Measurements from ENCODE around the gene SLC39A1. TPM values are rescaled to one million over a fixed set of nuclear protein-coding genes. Genes with fewer than 3 reads are reported as not detected.

The SLC39A1 gene
- total and polyA plus RNA-seq, 9 of the 15 experiments (the other 6 are each of a cell fraction or from before 2014, with no cell fraction given) = 9.9 to 81.1 (median 62.7) TPM

GRCh38 chr1:153946622-153947241, 16.6 kb downstream of the SLC39A1 start, which contains the start of gene DENND4B (continued):
- no peak for TF ChIP-seq NR2C2 (CRISPR knock-in tag; IDR thresholded peaks at IDR 0.05)
- TF ChIP-seq NR2C2 (tag; IDR thresholded peaks at IDR 0.05) = peak; percentile 95
- peak; percentile 48; the same call in 1 of the 2 replicates for TF ChIP-seq ZNF592 (IDR thresholded peaks at IDR 0.05)
- peak; percentile 82 for TF ChIP-seq SMAD4 (CRISPR knock-in tag; conservative IDR thresholded peaks at IDR 0.05)
- peak; percentile 67 for TF ChIP-seq HCFC1 (IDR thresholded peaks at IDR 0.05; ENCODE audit: low read depth, low read length)
- no peak for TF ChIP-seq CEBPB (tag; IDR thresholded peaks at IDR 0.05)
- no peak for TF ChIP-seq RBM15 (IDR thresholded peaks at IDR 0.05; ENCODE audit: insufficient read depth, low read length)
- TF ChIP-seq, protein P1, sequence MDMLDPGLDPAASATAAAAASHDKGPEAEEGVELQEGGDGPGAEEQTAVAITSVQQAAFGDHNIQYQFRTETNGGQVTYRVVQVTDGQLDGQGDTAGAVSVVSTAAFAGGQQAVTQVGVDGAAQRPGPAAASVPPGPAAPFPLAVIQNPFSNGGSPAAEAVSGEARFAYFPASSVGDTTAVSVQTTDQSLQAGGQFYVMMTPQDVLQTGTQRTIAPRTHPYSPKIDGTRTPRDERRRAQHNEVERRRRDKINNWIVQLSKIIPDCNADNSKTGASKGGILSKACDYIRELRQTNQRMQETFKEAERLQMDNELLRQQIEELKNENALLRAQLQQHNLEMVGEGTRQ (CRISPR knock-in tag; IDR thresholded peaks at IDR 0.05) = no peak
- TF ChIP-seq, protein P2, sequence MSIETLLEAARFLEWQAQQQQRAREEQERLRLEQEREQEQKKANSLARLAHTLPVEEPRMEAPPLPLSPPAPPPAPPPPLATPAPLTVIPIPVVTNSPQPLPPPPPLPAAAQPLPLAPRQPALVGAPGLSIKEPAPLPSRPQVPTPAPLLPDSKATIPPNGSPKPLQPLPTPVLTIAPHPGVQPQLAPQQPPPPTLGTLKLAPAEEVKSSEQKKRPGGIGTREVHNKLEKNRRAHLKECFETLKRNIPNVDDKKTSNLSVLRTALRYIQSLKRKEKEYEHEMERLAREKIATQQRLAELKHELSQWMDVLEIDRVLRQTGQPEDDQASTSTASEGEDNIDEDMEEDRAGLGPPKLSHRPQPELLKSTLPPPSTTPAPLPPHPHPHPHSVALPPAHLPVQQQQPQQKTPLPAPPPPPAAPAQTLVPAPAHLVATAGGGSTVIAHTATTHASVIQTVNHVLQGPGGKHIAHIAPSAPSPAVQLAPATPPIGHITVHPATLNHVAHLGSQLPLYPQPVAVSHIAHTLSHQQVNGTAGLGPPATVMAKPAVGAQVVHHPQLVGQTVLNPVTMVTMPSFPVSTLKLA (conservative IDR thresholded peaks at IDR 0.05) = peak; percentile 2 to 9; a peak in 2 of 4 replicates
- peak; percentile 91 for TF ChIP-seq THRA (IDR thresholded peaks at IDR 0.05)
- no peak for TF ChIP-seq ATF1 (CRISPR knock-in tag; IDR thresholded peaks at IDR 0.05)
- no peak for TF ChIP-seq ATF1 (tag; IDR thresholded peaks at IDR 0.05)
- 0 out of 2 replicates have a peak, but pooled peaks have one; percentile 36 for TF ChIP-seq JUND (IDR thresholded peaks at IDR 0.05; ENCODE audit: borderline replicate concordance, low read depth, low read length)
- TF ChIP-seq JUND (tag; IDR thresholded peaks at IDR 0.05; ENCODE audit: borderline replicate concordance, low read depth, low read length) = no peak; the same call in 2 of the 3 replicates
- TF ChIP-seq, protein P3, sequence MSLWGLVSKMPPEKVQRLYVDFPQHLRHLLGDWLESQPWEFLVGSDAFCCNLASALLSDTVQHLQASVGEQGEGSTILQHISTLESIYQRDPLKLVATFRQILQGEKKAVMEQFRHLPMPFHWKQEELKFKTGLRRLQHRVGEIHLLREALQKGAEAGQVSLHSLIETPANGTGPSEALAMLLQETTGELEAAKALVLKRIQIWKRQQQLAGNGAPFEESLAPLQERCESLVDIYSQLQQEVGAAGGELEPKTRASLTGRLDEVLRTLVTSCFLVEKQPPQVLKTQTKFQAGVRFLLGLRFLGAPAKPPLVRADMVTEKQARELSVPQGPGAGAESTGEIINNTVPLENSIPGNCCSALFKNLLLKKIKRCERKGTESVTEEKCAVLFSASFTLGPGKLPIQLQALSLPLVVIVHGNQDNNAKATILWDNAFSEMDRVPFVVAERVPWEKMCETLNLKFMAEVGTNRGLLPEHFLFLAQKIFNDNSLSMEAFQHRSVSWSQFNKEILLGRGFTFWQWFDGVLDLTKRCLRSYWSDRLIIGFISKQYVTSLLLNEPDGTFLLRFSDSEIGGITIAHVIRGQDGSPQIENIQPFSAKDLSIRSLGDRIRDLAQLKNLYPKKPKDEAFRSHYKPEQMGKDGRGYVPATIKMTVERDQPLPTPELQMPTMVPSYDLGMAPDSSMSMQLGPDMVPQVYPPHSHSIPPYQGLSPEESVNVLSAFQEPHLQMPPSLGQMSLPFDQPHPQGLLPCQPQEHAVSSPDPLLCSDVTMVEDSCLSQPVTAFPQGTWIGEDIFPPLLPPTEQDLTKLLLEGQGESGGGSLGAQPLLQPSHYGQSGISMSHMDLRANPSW (CRISPR knock-in tag; IDR thresholded peaks at IDR 0.05) = no peak
